Naive B cell (primary cell): Measurements from ENCODE around the gene PCNA. TPM values are rescaled to one million over a fixed set of nuclear protein-coding genes. Genes with fewer than 3 reads are reported as not detected.
"Not testable (repeated sequence)": the region's sequence is repeated elsewhere in the genome, so short reads cannot be mapped to it uniquely, and the experiment has no call there.

Experiments used
- ATAC-seq, 2 donors: fragments of 150-1000 bp; cut with Tn5 transposase; 2 replicates each; pipeline ENCODE4 v1.10.0; 2021; ENCODE audit warnings: low read depth in 2 of 2, mild to moderate bottlenecking in 2 of 2, moderate library complexity in 2 of 2
- DNase-seq: peaks from one replicate; pipeline ENCODE4 v3.0.0; 2022
- H3K27ac Mint-ChIP-seq, 6 donors: one replicate each; pipeline ENCODE4 v1.8.0; 2020 to 2022; ENCODE audit warnings: mild to moderate bottlenecking in 6 of 6, mixed read lengths in 6 of 6, moderate library complexity in 5 of 6, inconsistent platforms in 2 of 6
- H3K27me3 Mint-ChIP-seq, 3 donors: one replicate each; pipeline ENCODE4 v1.8.0; 2021 to 2022; ENCODE audit warnings: mixed read lengths in 3 of 3, mild to moderate bottlenecking in 1 of 3
- H3K36me3 Mint-ChIP-seq, 2 donors: one replicate each; pipeline ENCODE4 v1.8.0; 2020 to 2022; ENCODE audit warnings: mixed read lengths in 2 of 2, inconsistent platforms in 1 of 2, mild to moderate bottlenecking in 1 of 2
- H3K4me1 Mint-ChIP-seq, 3 donors: one replicate each; pipeline ENCODE4 v1.8.0; 2020 to 2022; ENCODE audit warnings: mixed read lengths in 3 of 3, inconsistent platforms in 1 of 3, mild to moderate bottlenecking in 1 of 3, moderate library complexity in 1 of 3
- H3K4me3 Mint-ChIP-seq, 8 donors: one replicate each; pipeline ENCODE4 v1.8.0; 2020 to 2022; ENCODE audit warnings: mild to moderate bottlenecking in 8 of 8, mixed read lengths in 8 of 8, moderate library complexity in 8 of 8, inconsistent platforms in 2 of 8
- H3K9me3 Mint-ChIP-seq, 7 donors: one replicate each; pipeline ENCODE4 v1.8.0; 2020 to 2022; ENCODE audit warnings: mixed read lengths in 7 of 7, mild to moderate bottlenecking in 5 of 7, inconsistent platforms in 2 of 7, moderate library complexity in 1 of 7
- polyA plus RNA-seq, 6 donors: library from polyadenylated mRNA; unstranded; fragments of 300-500 nt; fragmentation: Illumina TruSeq; gene quantifications; one replicate each; pipeline ENCODE4 v1.2.3, GENCODE V29; 2021; ENCODE audit warnings: low read depth in 6 of 6

Gene PCNA
- polyA plus RNA-seq, 6 donors from 2014 or later, result 33.4 to 43.0 (median 39.0) TPM

DNA sequence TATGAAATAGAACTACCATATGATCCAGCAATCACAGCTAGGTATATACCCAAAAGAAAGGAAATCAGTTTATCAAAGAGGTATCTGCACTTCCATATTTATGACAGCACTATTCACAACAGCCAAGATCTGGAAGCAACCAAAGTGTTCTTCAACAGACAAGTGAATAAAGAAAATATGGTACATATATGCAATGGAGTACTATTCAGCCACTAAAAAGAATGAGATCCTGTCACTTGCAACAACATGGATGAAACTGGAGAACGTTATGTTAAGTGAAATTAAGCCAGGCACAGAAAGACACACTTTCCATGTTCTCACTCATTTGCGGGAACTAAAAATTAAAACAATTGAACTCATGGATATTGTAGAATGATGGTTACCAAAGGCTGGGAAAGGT, 15.3 kb downstream of the PCNA start:
- H3K27me3 Mint-ChIP-seq, result no peaks in the 10 kb centered on the region
- no peaks in the 10 kb centered on the region for H3K9me3 Mint-ChIP-seq
- ATAC-seq (no peak), DNase-seq (no peak)
- H3K4me3 Mint-ChIP-seq, result no peak overlapping the region
- peaks cover 3 to 10% (median 5%) of the 10 kb centered on the region in 3 donors for H3K4me1 Mint-ChIP-seq
- H3K36me3 Mint-ChIP-seq, result peaks cover 14 to 21% of the 10 kb centered on the region in 2 donors
- H3K27ac Mint-ChIP-seq, result no peak overlapping the region

- Mint-ChIP-seq H3K4me3 (no peak overlapping the region), H3K27me3 (no peaks in the 10 kb centered on the region), H3K36me3 (peaks cover 14 to 26% of the 10 kb centered on the region in 2 donors), H3K27ac (peak overlapping the region in 5 of 6 donors; percentile 8 to 79 (median 58)), H3K4me1 (peaks cover 3 to 10% (median 5%) of the 10 kb centered on the region in 3 donors), H3K9me3 (no peaks in the 10 kb centered on the region)
- peak; percentile 65 to 79 for ATAC-seq
- peak; percentile 58 for DNase-seq
Observed at GRCh38 chr20:5100684-5101347, 18.9 kb downstream of the PCNA start.

DNA sequence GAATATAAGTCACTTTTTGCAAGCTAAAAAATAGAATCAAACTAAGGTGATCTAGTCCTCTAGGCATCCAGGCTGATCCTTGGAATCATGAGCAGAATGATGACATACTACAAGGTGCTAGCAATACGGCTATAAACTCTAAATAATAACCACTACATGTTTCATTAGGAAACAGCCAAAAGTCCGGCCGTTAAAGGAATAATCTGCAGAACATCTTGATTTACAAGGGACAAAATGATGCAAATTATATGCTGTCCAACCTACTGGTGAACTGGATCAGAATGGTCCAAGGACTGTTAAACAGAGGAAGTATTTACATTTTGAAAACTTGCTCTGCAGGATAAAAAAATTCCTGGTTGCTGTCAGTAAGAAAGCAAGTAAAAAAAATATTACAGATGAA, 19.8 kb downstream of the PCNA start:
- not testable (repeated sequence) for H3K27ac Mint-ChIP-seq, DNase-seq, ATAC-seq, H3K4me3 Mint-ChIP-seq, H3K9me3 Mint-ChIP-seq, H3K27me3 Mint-ChIP-seq
- Mint-ChIP-seq H3K4me1 (peaks cover 3 to 10% (median 8%) of the 10 kb centered on the region in 3 donors), H3K36me3 (peaks cover 14 to 26% of the 10 kb centered on the region in 2 donors)

- not testable (repeated sequence) for H3K9me3 Mint-ChIP-seq, H3K27ac Mint-ChIP-seq
Observed at GRCh38 chr20:5099009-5099408, 20.7 kb downstream of the PCNA start.

DNA sequence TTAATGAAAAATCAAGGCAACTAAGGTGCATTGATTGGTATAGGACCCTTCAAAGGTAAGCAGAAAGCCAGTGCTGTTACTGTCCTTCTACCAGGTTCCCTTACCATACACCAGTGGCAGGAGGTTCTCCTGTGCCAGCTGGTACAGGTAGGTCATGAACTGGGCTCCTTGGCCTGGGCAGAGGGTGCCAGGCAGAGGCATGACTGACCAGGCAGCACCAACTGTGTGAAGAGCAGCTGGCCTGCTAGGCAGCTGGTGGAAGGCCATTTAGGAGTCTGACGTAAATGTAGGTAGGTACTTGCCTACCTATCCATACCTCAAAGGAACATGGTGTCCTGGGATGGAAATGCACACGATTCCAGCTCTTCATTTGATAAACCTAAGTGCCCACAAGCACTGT, 23.3 kb downstream of the PCNA start:
- peaks cover 11 to 26% (median 17%) of the 10 kb centered on the region in 3 donors for H3K4me1 Mint-ChIP-seq
- ATAC-seq, result no peak
- DNase-seq, result no peak
- H3K27me3 Mint-ChIP-seq, result no peaks in the 10 kb centered on the region
- peaks cover 0 to 9% of the 10 kb centered on the region in 2 donors for H3K36me3 Mint-ChIP-seq
- no peak overlapping the region for H3K4me3 Mint-ChIP-seq
- H3K27ac Mint-ChIP-seq, result peak overlapping the region in 1 of 6 donors; percentile 79
- no peaks in the 10 kb centered on the region for H3K9me3 Mint-ChIP-seq

More at GRCh38 chr20:5099009-5099408, 20.7 kb downstream of the PCNA start:
- not testable (repeated sequence) for DNase-seq, ATAC-seq, H3K4me3 Mint-ChIP-seq, H3K27me3 Mint-ChIP-seq
- H3K36me3 Mint-ChIP-seq, result peaks cover 6 to 19% of the 10 kb centered on the region in 2 donors
- H3K4me1 Mint-ChIP-seq, result peaks cover 2 to 10% (median 3%) of the 10 kb centered on the region in 3 donors

DNA sequence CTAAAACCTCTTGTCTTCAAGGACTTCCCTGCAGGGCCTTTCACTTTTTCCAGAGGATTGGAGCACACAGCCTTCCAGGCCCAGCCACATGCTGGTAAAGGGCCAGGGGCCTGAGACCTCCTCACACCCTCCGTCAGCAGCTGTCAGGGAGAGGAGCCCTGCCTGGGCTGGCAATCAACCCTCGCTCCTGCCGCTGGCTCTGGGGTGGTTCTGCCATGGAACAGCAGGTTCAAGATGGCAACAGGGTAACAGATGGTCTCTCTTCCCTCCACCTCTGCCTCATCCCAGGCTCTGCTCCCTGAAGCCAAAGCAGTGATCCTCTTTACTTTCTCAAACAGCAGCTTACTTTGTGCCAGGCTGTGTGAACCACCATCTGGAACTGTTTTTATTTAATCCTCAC, 23.8 kb downstream of the PCNA start:
- no peaks in the 10 kb centered on the region for H3K9me3 Mint-ChIP-seq
- no peak overlapping the region for H3K4me3 Mint-ChIP-seq
- peaks cover 11 to 29% (median 17%) of the 10 kb centered on the region in 3 donors for H3K4me1 Mint-ChIP-seq
- no peak for ATAC-seq
- H3K27me3 Mint-ChIP-seq, result no peaks in the 10 kb centered on the region
- no peak for DNase-seq
- H3K27ac Mint-ChIP-seq, result peak overlapping the region in 2 of 6 donors; percentile 62 to 79
- peaks cover 0 to 9% of the 10 kb centered on the region in 2 donors for H3K36me3 Mint-ChIP-seq

DNA sequence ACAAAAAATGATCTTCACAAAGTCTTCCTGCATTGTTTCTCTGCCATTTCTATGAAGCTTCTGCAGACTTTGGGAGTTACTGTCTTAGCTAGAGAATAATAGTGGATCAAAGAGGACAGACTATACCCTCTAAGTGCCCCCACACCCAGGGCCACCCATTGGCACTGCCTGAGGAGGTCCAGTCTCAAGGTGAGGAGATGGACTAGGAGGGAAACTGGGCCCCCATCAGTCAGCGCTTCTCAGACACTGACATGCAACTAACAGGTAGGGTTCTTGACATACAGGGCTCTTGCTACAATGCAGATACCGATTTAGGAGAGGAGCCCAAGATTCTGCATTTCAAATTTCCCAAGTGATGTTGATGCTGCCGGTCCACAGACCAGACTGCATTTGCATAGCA, 24.3 kb downstream of the PCNA start:
- Mint-ChIP-seq H3K36me3 (peaks cover 0 to 6% of the 10 kb centered on the region in 2 donors), H3K27ac (peak overlapping the region in 3 of 6 donors; percentile 1 to 88 (median 50)), H3K9me3 (no peaks in the 10 kb centered on the region), H3K4me3 (peak overlapping the region in 1 of 8 donors; percentile 48), H3K27me3 (no peaks in the 10 kb centered on the region), H3K4me1 (peaks cover 13 to 27% (median 19%) of the 10 kb centered on the region in 3 donors)
- ATAC-seq (no peak), DNase-seq (no peak)

DNA sequence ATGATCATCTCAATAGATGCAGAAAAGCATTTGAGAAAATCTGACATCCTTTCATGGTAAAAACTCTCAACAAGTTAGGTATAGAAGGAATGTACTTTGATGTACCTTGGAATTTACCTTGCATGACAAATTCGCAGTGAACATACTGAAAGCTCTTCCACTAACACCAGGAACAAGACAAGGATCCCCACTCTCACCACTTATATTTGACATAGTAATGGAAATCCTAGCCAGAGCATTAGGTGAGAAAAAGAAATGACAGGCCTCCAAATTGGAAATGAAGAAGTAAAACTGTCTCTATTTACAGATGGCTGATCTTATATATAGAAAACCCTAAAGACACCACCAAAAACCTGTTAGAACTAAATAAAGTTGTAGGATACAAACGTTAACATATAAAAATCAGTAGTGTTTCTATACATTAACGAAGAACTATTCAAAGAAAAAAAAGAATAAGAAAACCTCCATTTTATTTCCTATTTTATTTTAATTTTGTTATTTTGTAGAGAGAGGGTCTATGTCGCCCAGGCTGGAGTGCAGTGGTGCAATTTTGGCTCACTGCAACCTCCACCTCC, 26.9 kb downstream of the PCNA start:
- no peaks in the 10 kb centered on the region for H3K36me3 Mint-ChIP-seq
- no peaks in the 10 kb centered on the region for H3K9me3 Mint-ChIP-seq
- H3K27ac Mint-ChIP-seq, result peak overlapping the region in 2 of 6 donors; percentile 16 to 44
- DNase-seq, result no peak
- H3K27me3 Mint-ChIP-seq, result no peaks in the 10 kb centered on the region
- H3K4me3 Mint-ChIP-seq, result no peak overlapping the region
- peak in 1 of 2 donors; percentile 34 for ATAC-seq
- peaks cover 25 to 42% (median 35%) of the 10 kb centered on the region in 3 donors for H3K4me1 Mint-ChIP-seq

DNA sequence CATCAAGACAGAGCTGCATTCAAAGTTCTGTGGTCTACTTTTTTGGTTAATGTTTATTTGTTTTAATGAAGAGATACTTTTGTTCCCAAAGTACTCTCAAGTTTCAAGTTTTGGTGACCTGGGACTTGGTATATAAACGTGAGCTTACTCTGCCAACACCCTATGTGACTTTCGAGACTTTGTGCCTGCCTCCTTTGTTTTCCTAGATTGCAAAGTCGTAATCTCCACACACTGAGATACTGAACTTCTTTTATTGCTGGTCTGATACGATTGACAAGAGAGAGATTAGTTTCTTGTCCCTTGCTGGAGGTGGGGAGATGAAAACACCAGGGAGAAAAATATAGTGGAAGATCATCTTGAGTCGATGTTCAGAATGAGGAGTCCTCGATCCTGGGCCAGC, 27.9 kb downstream of the PCNA start:
- H3K27me3 Mint-ChIP-seq, result no peaks in the 10 kb centered on the region
- no peaks in the 10 kb centered on the region for H3K9me3 Mint-ChIP-seq
- peak overlapping the region in 2 of 8 donors; percentile 1 to 21 for H3K4me3 Mint-ChIP-seq
- H3K36me3 Mint-ChIP-seq, result no peaks in the 10 kb centered on the region
- peaks cover 25 to 42% (median 35%) of the 10 kb centered on the region in 3 donors for H3K4me1 Mint-ChIP-seq
- no peak for ATAC-seq
- H3K27ac Mint-ChIP-seq, result peak overlapping the region in 3 of 6 donors; percentile 1 to 55 (median 26)
- DNase-seq, result no peak

DNA sequence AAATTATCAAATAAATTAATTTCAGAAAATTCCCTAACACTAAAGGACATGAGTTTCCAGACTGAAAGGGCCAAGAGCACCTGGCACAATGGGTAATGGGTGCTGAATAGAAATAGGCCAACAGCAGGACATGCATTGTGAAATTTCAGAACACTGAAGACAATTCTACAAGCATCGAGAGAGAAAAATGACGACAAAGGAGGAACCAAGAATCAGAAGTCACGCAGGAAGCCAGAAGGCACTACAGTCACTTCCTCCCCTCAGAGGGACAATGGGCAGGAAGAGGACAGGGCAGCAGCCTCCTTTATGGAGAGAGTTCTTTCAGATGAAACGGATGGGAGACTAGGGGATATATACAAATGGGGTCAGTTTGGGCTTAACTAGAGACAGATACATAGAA, 29.6 kb downstream of the PCNA start:
- Mint-ChIP-seq H3K4me3 (peak overlapping the region in 6 of 8 donors; percentile 4 to 81 (median 48)), H3K27me3 (no peaks in the 10 kb centered on the region), H3K36me3 (no peaks in the 10 kb centered on the region), H3K4me1 (peaks cover 27 to 49% (median 42%) of the 10 kb centered on the region in 3 donors), H3K9me3 (no peaks in the 10 kb centered on the region), H3K27ac (peak overlapping the region; percentile 9 to 97 (median 61))
- ATAC-seq, result peak; percentile 63 to 78
- DNase-seq, result peak; percentile 38

DNA sequence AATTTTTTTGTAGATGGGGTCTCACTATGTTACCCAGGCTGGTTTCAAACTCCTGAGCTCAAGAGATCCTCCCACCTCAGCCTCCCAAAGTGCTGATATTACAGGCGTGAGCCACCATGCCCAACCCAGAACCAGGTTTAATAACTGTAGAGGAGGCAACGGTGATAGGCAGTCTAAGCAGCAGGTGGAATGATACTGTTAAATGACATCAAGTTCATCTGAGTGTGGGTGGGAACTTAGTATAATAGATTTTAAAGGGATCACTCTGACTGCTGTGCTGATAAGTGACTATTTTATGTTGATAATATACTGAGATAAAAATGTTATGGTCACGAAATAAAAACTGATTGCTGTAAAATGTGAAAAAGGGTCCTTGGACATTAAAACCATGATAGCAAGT, 31.1 kb downstream of the PCNA start:
- Mint-ChIP-seq H3K27ac (peak overlapping the region in 4 of 6 donors; percentile 15 to 79 (median 42)), H3K9me3 (no peaks in the 10 kb centered on the region), H3K27me3 (no peaks in the 10 kb centered on the region), H3K4me3 (peak overlapping the region in 1 of 8 donors; percentile 88), H3K4me1 (peaks cover 28 to 51% (median 48%) of the 10 kb centered on the region in 3 donors), H3K36me3 (no peaks in the 10 kb centered on the region)
- DNase-seq (no peak), ATAC-seq (no peak)

GRCh38 chr20:5085380-5085779, 34.4 kb downstream of the PCNA start:
- no peak overlapping the region for H3K4me3 Mint-ChIP-seq
- no peaks in the 10 kb centered on the region for H3K27me3 Mint-ChIP-seq
- ATAC-seq, result no peak
- DNase-seq, result no peak
- H3K4me1 Mint-ChIP-seq, result peaks cover 28 to 39% (median 37%) of the 10 kb centered on the region in 3 donors
- no peaks in the 10 kb centered on the region for H3K36me3 Mint-ChIP-seq
- H3K9me3 Mint-ChIP-seq, result no peaks in the 10 kb centered on the region
- H3K27ac Mint-ChIP-seq, result peak overlapping the region in 2 of 6 donors; percentile 32 to 40

DNA sequence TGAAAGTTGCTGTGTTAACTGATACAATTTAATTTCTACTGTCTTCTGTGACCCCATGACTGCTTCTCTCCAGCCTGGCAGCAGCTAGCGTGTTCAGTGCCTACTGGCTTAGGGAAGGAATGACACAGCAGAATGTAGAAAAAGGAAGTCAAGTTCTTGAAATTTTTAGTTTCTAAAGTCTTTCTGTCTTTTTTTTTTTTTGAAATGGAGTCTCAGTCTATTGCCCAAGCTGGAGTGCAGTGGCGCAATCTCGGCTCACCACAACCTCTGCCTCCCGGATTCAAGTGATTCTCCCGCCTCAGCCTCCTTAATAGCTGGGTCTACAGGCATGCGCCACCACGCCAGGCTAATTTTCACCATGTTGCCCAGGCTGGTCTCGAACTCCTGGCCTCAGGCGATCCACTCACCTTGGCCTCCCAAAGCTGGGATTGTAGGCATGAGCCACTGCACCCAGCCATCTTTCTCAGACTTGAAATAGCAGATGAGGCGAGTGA, 39.3 kb downstream of the PCNA start:
- Mint-ChIP-seq H3K4me1 (peaks cover 34 to 47% (median 46%) of the 10 kb centered on the region in 3 donors), H3K27me3 (no peaks in the 10 kb centered on the region), H3K9me3 (no peaks in the 10 kb centered on the region), H3K4me3 (peak overlapping the region in 7 of 8 donors; percentile 1 to 81 (median 49)), H3K27ac (peak overlapping the region; percentile 66 to 93 (median 89)), H3K36me3 (no peaks in the 10 kb centered on the region)
- ATAC-seq (peak; percentile 50 to 58), DNase-seq (peak; percentile 64)
